K562 (cell line): ENCODE measurements around the gene GRID2IP. TPM values are rescaled to one million over a fixed set of nuclear protein-coding genes. Genes with fewer than 3 reads are reported as not detected.

ENCODE experiments used
- CTBP1 ChIP-seq: fragments of 450-650 bp; IDR thresholded peaks from 2 replicates; pipeline ENCODE4 v1.6.1; 2016; ENCODE audit warnings: borderline replicate concordance
- NCOR1 ChIP-seq: fragments of 450-650 bp; IDR thresholded peaks from 2 replicates; pipeline ENCODE4 v1.6.1; 2016; ENCODE audit warnings: mild to moderate bottlenecking, moderate library complexity
- NFIC ChIP-seq: fragments of 450-650 bp; IDR thresholded peaks from 2 replicates; pipeline ENCODE4 v1.6.1; 2017; ENCODE audit warnings: mild to moderate bottlenecking, inconsistent platforms
- SPI1 ChIP-seq: IDR thresholded peaks from 2 replicates; pipeline ENCODE4 v1.6.1; 2011; ENCODE audit warnings: low read depth, low read length, control low read depth, borderline replicate concordance
- SRF ChIP-seq, 2 experiments: fragments of 250-450, 450-650 bp in 1 of 2; sonication (Bioruptor Pico) in 1 of 2; sonication (generic) in 1 of 2; formaldehyde crosslinking; IDR thresholded peaks; 2 replicates each; pipeline versions ENCODE4 v1.5.0 to v1.5.1; 2020 to 2022; ENCODE audit warnings: mild to moderate bottlenecking in 1 of 2, missing genetic modification reagents in 1 of 2
- ZFP1 ChIP-seq: fragments of 450-650 bp; formaldehyde crosslinking; IDR thresholded peaks from 2 replicates; pipeline ENCODE4 v1.4.0; 2020; ENCODE audit warnings: mild to moderate bottlenecking, mixed read lengths
- ZHX1 ChIP-seq: fragments of 150-350 bp; conservative IDR thresholded peaks from 2 replicates; pipeline ENCODE4 v1.6.1; 2014; ENCODE audit warnings: low read length
- ZNF384 ChIP-seq: IDR thresholded peaks from 2 replicates; pipeline ENCODE4 v1.6.1; 2012; ENCODE audit warnings: low read depth, low read length, improper control_type of control experiment
- polyA plus RNA-seq, 8 experiments: library from polyadenylated mRNA; depleted of rRNA in 4 of 8; stranded (reverse) in 5 of 8; unstranded in 3 of 8; fragments of >200 nt; fragmentation: Nextera tagmentation in 2 of 8; fragmentation: Illumina TruSeq in 1 of 8; extraction: Ambion mirVana in 2 of 8; extraction: Trizol in 1 of 8; gene quantifications; 2 replicates each; pipeline versions ENCODE4 v1.2.1 to v1.2.3, GENCODE V29; 2011 to 2014; ENCODE audit warnings: inconsistent platforms in 1 of 8, missing spikeins in 1 of 8
- total RNA-seq, 7 experiments: library from RNA; depleted of rRNA in 6 of 7; stranded (reverse); fragments of >200 nt in 6 of 7; fragmentation: Illumina TruSeq in 2 of 7; extraction: Trizol in 2 of 7; gene quantifications; 2 replicates each; pipeline versions ENCODE4 v1.2.1 to v1.2.3, GENCODE V29; 2011 to 2021; ENCODE audit warnings: low replicate concordance in 1 of 7
- TF ChIP-seq, protein P1 (sequence below), 2 experiments: fragments of 450-650 bp; formaldehyde crosslinking in 1 of 2; IDR thresholded peaks; 2 replicates each; pipeline versions ENCODE4 v1.4.0 to v1.6.1; 2014 to 2020; ENCODE audit warnings: mild to moderate bottlenecking in 2 of 2, borderline replicate concordance in 1 of 2, low read depth in 1 of 2
- TF ChIP-seq, protein P2 (sequence below): fragments of 450-650 bp; formaldehyde crosslinking; IDR thresholded peaks from 2 replicates; pipeline ENCODE4 v1.4.0; 2020; ENCODE audit warnings: mild to moderate bottlenecking, moderate library complexity

GRID2IP gene
- total and polyA plus RNA-seq, 9 of the 15 experiments (the other 6 are each of a cell fraction or from before 2014, with no cell fraction given): not detected

- TF ChIP-seq, protein P1, sequence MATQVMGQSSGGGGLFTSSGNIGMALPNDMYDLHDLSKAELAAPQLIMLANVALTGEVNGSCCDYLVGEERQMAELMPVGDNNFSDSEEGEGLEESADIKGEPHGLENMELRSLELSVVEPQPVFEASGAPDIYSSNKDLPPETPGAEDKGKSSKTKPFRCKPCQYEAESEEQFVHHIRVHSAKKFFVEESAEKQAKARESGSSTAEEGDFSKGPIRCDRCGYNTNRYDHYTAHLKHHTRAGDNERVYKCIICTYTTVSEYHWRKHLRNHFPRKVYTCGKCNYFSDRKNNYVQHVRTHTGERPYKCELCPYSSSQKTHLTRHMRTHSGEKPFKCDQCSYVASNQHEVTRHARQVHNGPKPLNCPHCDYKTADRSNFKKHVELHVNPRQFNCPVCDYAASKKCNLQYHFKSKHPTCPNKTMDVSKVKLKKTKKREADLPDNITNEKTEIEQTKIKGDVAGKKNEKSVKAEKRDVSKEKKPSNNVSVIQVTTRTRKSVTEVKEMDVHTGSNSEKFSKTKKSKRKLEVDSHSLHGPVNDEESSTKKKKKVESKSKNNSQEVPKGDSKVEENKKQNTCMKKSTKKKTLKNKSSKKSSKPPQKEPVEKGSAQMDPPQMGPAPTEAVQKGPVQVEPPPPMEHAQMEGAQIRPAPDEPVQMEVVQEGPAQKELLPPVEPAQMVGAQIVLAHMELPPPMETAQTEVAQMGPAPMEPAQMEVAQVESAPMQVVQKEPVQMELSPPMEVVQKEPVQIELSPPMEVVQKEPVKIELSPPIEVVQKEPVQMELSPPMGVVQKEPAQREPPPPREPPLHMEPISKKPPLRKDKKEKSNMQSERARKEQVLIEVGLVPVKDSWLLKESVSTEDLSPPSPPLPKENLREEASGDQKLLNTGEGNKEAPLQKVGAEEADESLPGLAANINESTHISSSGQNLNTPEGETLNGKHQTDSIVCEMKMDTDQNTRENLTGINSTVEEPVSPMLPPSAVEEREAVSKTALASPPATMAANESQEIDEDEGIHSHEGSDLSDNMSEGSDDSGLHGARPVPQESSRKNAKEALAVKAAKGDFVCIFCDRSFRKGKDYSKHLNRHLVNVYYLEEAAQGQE (IDR thresholded peaks at IDR 0.05; ENCODE audit: borderline replicate concordance): peak; percentile 51; the same call in 1 of the 2 replicates
- TF ChIP-seq, protein P1 (CRISPR knock-in tag; IDR thresholded peaks at IDR 0.05; ENCODE audit: low read depth): no peak
- TF ChIP-seq, protein P2, sequence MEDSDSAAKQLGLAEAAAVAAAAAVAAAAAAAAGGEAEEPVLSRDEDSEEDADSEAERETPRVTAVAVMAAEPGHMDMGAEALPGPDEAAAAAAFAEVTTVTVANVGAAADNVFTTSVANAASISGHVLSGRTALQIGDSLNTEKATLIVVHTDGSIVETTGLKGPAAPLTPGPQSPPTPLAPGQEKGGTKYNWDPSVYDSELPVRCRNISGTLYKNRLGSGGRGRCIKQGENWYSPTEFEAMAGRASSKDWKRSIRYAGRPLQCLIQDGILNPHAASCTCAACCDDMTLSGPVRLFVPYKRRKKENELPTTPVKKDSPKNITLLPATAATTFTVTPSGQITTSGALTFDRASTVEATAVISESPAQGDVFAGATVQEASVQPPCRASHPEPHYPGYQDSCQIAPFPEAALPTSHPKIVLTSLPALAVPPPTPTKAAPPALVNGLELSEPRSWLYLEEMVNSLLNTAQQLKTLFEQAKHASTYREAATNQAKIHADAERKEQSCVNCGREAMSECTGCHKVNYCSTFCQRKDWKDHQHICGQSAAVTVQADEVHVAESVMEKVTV (CRISPR knock-in tag): peak; percentile 55; the same call in 1 of the 2 replicates
- peak; percentile 36; the same call in 1 of the 2 replicates for TF ChIP-seq ZNF384
- no peak for TF ChIP-seq ZFP1
- peak; percentile 48; the same call in 1 of the 2 replicates for TF ChIP-seq CTBP1
- peak; percentile 89 for TF ChIP-seq SPI1
- peak in 1 of 2 experiments; percentile 60; a peak in 1 of 4 replicates for TF ChIP-seq SRF (CRISPR knock-in tag; IDR thresholded peaks at IDR 0.05)
- TF ChIP-seq NCOR1: no peak
- TF ChIP-seq ZHX1: no peak
- TF ChIP-seq NFIC: peak; percentile 87
Measured at GRCh38 chr7:6558837-6559236, 7.6 kb upstream of the GRID2IP start (continued).
